GM20000 (cell line): Measurements from ENCODE around the gene SHISAL2A.

Experiments used
- DNase-seq: peaks from one replicate; pipeline ENCODE4 v3.0.0; 2012; ENCODE audit warnings: low spot score
- TF ChIP-seq, protein P1 (sequence below): IDR thresholded peaks from 2 replicates; pipeline ENCODE4 v1.5.1; 2012; ENCODE audit warnings: mild to moderate bottlenecking, control low read depth; ENCODE audit errors: extremely low read depth, missing control alignments

SHISAL2A gene

DNA sequence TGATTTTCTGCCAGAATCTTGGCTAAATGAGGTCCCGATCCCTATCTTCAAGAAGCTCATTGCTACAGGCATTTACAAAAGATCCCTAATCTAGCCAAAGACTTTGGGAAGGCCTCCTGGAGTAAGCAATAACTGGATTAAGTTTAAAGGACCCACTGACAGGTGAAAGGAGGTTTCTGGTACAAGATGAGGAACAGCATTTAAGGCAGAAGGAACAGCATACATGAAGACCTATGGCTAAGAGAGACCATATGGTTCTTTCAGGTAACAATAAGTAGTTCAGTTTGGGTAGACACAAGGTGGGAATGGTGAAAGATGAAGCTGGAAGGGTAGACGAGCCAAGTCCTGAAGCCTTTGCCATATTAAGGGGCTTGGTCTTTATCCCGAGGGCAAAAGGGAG lies 27.8 kb downstream of the SHISAL2A start:
- TF ChIP-seq, protein P1, sequence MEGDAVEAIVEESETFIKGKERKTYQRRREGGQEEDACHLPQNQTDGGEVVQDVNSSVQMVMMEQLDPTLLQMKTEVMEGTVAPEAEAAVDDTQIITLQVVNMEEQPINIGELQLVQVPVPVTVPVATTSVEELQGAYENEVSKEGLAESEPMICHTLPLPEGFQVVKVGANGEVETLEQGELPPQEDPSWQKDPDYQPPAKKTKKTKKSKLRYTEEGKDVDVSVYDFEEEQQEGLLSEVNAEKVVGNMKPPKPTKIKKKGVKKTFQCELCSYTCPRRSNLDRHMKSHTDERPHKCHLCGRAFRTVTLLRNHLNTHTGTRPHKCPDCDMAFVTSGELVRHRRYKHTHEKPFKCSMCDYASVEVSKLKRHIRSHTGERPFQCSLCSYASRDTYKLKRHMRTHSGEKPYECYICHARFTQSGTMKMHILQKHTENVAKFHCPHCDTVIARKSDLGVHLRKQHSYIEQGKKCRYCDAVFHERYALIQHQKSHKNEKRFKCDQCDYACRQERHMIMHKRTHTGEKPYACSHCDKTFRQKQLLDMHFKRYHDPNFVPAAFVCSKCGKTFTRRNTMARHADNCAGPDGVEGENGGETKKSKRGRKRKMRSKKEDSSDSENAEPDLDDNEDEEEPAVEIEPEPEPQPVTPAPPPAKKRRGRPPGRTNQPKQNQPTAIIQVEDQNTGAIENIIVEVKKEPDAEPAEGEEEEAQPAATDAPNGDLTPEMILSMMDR, result no peak
- no peak for DNase-seq

DNA sequence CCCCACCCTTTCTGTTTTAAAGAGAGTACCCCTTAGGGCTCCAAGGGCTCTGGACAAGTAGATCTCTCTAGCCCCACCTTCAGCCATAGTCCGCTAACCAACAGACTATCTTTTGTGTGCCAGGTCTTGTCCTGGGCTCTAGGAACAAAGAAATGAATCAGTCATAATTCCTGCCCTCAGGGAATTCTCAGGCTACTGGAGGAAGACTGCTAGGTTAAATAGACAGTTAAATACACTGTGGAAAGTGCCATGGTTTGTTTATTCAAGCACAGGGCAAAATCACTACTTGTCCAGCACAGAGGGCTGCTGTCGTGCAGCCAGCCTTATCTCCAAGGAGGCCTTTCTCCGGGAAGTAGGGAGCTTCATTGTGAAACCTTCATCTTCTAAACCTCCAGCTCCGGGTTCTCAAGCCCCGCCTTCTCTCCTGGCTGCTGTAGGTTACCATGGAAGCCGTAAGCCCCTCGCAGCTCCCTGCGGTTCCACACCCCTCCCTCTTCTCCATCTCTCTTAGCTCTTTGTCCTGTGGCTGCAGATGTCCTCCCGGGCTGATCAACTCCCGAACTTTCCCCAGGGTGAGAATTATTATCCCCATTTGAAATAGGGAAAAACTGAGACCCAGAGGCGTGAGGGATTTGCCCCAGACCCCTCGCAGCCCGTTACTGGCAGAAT lies 29.8 kb downstream of the SHISAL2A start:
- no peak for DNase-seq
- TF ChIP-seq, protein P1, result no peak

DNA sequence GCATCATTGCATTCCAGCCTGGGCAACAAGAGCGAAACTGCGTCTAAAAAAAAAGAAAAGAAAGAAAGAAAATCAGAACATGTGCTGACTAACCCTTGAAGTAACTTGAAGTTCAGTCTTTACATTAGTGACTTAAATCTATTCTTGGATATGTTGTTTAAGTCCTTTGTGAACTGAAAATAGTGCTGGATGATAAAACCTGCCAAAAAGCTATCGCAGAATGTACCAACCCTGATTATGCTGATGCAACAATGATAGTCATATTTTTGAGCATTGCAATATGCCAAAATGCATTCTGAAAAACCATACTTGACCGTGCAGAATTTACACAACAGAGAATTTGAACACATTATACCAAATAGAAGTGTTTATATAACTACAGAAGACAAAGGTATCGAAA lies 30.7 kb downstream of the SHISAL2A start:
- DNase-seq, result no peak
- TF ChIP-seq, protein P1, result no peak

DNA sequence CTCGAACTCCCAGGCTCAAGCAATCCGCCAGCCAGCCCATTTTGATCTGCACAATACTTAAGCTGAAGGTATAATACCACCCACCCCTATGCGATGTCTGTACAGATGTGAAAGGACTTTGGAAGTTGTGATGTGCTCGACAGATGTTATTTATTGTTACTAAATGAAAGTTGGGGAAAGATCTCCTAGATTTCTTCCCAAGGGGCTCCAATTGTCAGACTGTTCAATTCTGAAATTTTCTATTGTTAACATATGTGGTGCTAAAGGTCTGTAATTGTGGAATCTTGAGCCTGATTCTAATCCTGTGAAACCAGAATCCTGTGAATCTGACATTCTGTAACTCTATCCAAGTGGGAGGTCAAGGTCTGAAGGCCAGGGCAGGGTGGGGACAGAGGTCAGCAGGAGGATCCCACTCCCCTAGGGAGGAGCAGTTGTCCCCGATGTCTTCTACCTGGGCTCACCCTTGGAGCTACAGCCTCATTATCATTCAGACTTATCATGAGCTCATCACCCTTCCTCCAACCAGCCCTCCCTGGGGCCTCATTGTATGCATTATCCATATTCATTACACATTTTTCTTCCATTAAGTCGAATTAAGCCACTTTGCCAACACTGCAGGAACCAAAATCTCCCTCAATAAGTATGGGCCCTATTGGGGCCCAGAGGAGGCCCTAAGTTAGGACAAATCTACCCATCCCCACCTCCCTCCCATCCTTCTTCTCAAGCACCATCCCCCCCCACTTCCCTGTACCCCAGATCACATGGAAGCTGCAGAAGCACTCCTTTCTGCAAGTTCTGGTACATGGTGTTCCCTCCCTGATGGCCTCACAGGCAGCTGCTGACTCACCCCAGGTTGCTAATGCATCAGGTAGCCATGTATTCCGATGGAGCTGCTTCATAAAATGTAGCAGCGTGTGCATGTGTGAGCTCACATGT lies 32.3 kb downstream of the SHISAL2A start:
- DNase-seq, result no peak
- TF ChIP-seq, protein P1, result no peak

DNA sequence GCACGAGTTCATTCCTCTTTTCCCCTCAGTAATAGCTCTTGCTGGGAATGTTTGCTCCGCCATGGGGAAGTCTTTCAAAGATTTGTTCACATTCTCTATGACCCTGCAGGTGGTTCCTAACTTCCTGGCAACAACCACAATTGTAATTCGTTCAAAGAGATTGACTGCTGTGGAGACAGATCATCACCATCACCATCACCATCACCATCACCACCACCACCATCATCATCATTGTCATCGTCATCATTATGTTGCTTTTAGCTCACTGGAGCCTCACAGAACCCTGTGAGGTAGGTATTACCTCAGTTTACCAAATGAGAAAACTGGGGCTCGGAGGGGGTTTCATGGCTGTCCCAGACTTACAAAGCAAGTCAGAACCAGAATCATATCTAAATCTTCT lies 34.3 kb downstream of the SHISAL2A start:
- TF ChIP-seq, protein P1, result no peak
- DNase-seq, result no peak

DNA sequence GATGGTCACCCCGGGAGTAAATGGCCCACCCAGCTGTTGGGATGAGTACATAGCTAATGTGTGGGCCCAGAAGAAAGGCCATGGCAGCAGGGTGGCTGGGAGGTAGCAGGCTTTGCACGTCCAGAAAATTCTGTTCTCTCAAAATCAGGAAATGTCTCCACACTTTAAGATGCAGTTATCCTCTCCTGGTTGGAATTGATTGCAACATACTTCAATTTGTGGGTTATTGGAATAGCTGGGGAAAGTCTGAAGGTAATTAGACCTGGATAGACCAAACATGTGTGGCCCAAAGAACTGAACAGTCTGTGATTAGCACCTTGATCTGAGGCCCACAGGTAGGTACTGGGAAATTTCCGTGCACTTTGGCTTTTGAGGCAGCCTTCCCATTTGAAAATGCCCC lies 35.0 kb downstream of the SHISAL2A start:
- DNase-seq, result no peak
- TF ChIP-seq, protein P1, result no peak

DNA sequence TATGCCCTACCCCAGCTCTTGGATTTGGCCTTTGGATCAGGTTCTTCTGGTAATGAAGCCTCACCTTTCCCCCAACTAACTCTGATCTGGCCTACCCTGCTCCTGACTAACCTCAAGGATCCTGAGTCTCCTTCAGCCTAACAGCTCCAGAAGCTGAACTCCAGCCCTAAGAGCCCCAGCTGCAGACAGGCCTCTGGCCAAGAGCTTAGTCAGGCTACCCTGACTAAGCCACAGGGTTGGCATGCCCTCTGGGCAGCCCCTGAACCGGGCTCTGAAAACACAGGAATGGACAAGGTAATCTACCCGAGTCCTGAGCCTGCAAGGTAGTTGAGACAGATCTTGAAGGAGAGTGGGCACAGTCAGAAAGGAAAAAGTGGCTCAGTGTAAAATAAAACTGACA lies 35.7 kb downstream of the SHISAL2A start:
- no peak for DNase-seq
- TF ChIP-seq, protein P1, result no peak
